Measurements from ENCODE around the gene R3HDM1. TPM values are rescaled to one million over a fixed set of nuclear protein-coding genes. Genes with fewer than 3 reads are reported as not detected.
A peak's percentile ranks its signal among the peaks of the same experiment; 100 is the strongest.

The R3HDM1 gene
- total RNA-seq, 4 donors from 2014 or later = 13.7 to 22.3 (median 19.2) TPM

DNA sequence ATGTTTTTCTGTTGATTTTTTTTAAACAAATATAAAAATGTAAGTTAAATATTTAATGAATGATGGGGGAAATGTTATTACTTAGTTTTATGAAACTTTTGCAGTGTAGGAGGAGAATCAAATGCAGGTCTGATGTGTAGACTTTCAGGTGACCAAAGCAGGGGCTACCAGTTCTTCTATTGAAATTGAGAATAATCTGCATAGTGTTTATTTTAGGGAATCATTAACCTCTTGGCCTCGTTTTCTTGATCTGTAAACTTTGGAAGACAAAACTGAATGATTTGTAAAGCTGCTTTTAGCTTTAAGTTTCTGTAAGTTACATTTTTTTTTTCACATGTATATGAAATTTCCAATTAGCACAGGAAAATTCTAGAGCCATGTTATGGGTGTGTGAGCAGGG is 99.2 kb downstream of the R3HDM1 start:
- H3K9me3 ChIP-seq = no peaks in the 10 kb centered on the region
- WGBS, 2 donors (ENCODE audit: low coverage in 1 of 2) = 58% methylated on average over 1 of the region's 1 CpG; no CpG with 5 or more reads in 1 of the 2 donors
- intact Hi-C loops (cut with DNase I; ENCODE audit: low total_unique reads) = no loop called here
- in situ Hi-C loops (cut with MboI; ENCODE audit: low pct_ligation_motif_present in 1 of 4, low pct_unique_long_range_greater_than_20kb in 1 of 4, low sequenced_read_pairs in 3 of 4) = no loop called here
- no peak for DNase-seq
- H3K4me3 ChIP-seq = no peak overlapping the region
- H3K27ac ChIP-seq = no peak overlapping the region
- no peaks in the 10 kb centered on the region for H3K27me3 ChIP-seq
- no peaks in the 10 kb centered on the region for H3K36me3 ChIP-seq
- peaks cover 0 to 10% (median 0%) of the 10 kb centered on the region in 4 donors for H3K4me1 ChIP-seq
- TF ChIP-seq, protein P1, sequence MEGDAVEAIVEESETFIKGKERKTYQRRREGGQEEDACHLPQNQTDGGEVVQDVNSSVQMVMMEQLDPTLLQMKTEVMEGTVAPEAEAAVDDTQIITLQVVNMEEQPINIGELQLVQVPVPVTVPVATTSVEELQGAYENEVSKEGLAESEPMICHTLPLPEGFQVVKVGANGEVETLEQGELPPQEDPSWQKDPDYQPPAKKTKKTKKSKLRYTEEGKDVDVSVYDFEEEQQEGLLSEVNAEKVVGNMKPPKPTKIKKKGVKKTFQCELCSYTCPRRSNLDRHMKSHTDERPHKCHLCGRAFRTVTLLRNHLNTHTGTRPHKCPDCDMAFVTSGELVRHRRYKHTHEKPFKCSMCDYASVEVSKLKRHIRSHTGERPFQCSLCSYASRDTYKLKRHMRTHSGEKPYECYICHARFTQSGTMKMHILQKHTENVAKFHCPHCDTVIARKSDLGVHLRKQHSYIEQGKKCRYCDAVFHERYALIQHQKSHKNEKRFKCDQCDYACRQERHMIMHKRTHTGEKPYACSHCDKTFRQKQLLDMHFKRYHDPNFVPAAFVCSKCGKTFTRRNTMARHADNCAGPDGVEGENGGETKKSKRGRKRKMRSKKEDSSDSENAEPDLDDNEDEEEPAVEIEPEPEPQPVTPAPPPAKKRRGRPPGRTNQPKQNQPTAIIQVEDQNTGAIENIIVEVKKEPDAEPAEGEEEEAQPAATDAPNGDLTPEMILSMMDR (IDR thresholded peaks at IDR 0.05) = no peak
- no peak for TF ChIP-seq POLR2A (IDR thresholded peaks at IDR 0.05)
- TF ChIP-seq POLR2AphosphoS5 (IDR thresholded peaks at IDR 0.05) = no peak
- no peak for TF ChIP-seq EP300 (IDR thresholded peaks at IDR 0.05; ENCODE audit: low read depth)

- DNase-seq = peak; percentile 36
- intact Hi-C loops (cut with DNase I; ENCODE audit: low total_unique reads) = no loop called here
- Histone ChIP-seq H3K27me3 (no peaks in the 10 kb centered on the region), H3K4me3 (no peak overlapping the region), H3K36me3 (peaks cover 0 to 2% (median 0%) of the 10 kb centered on the region in 4 donors), H3K4me1 (peaks cover 0 to 16% (median 0%) of the 10 kb centered on the region in 4 donors), H3K9me3 (no peaks in the 10 kb centered on the region), H3K27ac (no peak overlapping the region)
- TF ChIP-seq, protein P1 (IDR thresholded peaks at IDR 0.05) = peak in 2 of 5 experiments; percentile 27 to 34
- TF ChIP-seq EP300 (IDR thresholded peaks at IDR 0.05; ENCODE audit: low read depth) = no peak
- WGBS, 2 donors (ENCODE audit: low coverage in 1 of 2) = 44 to 53% methylated on average over 4 of the region's 4 CpGs
- in situ Hi-C loops (cut with MboI; ENCODE audit: low pct_ligation_motif_present in 1 of 4, low pct_unique_long_range_greater_than_20kb in 1 of 4, low sequenced_read_pairs in 3 of 4) = no loop called here
These were observed 102.3 kb downstream of the R3HDM1 start for GRCh38 chr2:135633582-135633981.

GRCh38 chr2:135635212-135635835 is 104.0 kb downstream of the R3HDM1 start:
- H3K4me1 ChIP-seq = peaks cover 0 to 16% (median 0%) of the 10 kb centered on the region in 4 donors
- H3K36me3 ChIP-seq = peaks cover 0 to 5% (median 2%) of the 10 kb centered on the region in 4 donors
- in situ Hi-C loops (cut with MboI; ENCODE audit: low pct_ligation_motif_present in 1 of 4, low pct_unique_long_range_greater_than_20kb in 1 of 4, low sequenced_read_pairs in 3 of 4) (no loop called here), intact Hi-C loops (cut with DNase I; ENCODE audit: low total_unique reads) (no loop called here)
- peak overlapping the region in 1 of 4 donors; percentile 20 for H3K27ac ChIP-seq
- no peaks in the 10 kb centered on the region for H3K9me3 ChIP-seq
- 67 to 73% methylated on average over 3 to 6 of the region's 6 CpGs for WGBS, 2 donors (ENCODE audit: low coverage in 1 of 2)
- H3K27me3 ChIP-seq = no peaks in the 10 kb centered on the region
- no peak overlapping the region for H3K4me3 ChIP-seq
- DNase-seq = no peak
- no peak for TF ChIP-seq POLR2AphosphoS5 (IDR thresholded peaks at IDR 0.05)
- TF ChIP-seq, protein P1 (IDR thresholded peaks at IDR 0.05) = no peak
- TF ChIP-seq POLR2A (IDR thresholded peaks at IDR 0.05) = no peak
- no peak for TF ChIP-seq EP300 (IDR thresholded peaks at IDR 0.05; ENCODE audit: low read depth)

DNA sequence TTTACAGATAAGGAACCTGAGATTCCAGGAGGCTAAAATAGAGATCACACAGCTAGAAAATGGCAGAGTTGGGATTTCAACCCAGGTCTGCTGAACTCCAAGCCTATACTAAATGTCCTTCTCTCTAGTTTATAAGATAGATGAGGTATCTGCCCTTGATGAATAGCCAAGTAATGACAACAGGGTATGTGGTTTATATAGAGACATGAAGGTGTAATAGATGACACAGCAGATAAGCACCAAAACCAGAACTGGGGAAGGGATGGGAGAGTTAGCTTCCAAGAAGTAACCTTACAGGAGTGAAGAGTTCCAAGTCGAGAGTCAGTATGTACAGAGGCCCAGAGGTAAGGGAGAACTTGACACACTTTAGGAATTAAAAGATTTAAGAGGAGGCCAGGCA is 105.7 kb downstream of the R3HDM1 start:
- TF ChIP-seq POLR2A (IDR thresholded peaks at IDR 0.05) (no peak), EP300 (IDR thresholded peaks at IDR 0.05; ENCODE audit: low read depth) (no peak), POLR2AphosphoS5 (IDR thresholded peaks at IDR 0.05) (no peak)
- TF ChIP-seq, protein P1 (IDR thresholded peaks at IDR 0.05) = no peak
- Histone ChIP-seq H3K36me3 (peaks cover 0 to 7% (median 3%) of the 10 kb centered on the region in 4 donors), H3K27ac (no peak overlapping the region), H3K4me3 (no peak overlapping the region), H3K9me3 (no peaks in the 10 kb centered on the region), H3K27me3 (no peaks in the 10 kb centered on the region), H3K4me1 (peaks cover 0 to 16% (median 0%) of the 10 kb centered on the region in 4 donors)
- intact Hi-C loops (cut with DNase I; ENCODE audit: low total_unique reads) = no loop called here
- WGBS, 2 donors (ENCODE audit: low coverage in 1 of 2) = 85 to 100% methylated on average over 1 of the region's 1 CpG
- in situ Hi-C loops (cut with MboI; ENCODE audit: low pct_ligation_motif_present in 1 of 4, low pct_unique_long_range_greater_than_20kb in 1 of 4, low sequenced_read_pairs in 3 of 4) = no loop called here
- no peak for DNase-seq
